Fibroblast of gingiva (primary cell): ENCODE measurements around the gene RPS15.

ENCODE experiments used
- DNase-seq: peaks from one replicate; pipeline ENCODE4 v3.0.0-alpha.2; 2011; ENCODE audit warnings: low read depth

Gene RPS15

GRCh38 chr19:1487576-1488281 lies 49.5 kb downstream of the RPS15 start:
- DNase-seq, result no peak

GRCh38 chr19:1488282-1488601 lies 50.0 kb downstream of the RPS15 start:
- no peak for DNase-seq

DNA sequence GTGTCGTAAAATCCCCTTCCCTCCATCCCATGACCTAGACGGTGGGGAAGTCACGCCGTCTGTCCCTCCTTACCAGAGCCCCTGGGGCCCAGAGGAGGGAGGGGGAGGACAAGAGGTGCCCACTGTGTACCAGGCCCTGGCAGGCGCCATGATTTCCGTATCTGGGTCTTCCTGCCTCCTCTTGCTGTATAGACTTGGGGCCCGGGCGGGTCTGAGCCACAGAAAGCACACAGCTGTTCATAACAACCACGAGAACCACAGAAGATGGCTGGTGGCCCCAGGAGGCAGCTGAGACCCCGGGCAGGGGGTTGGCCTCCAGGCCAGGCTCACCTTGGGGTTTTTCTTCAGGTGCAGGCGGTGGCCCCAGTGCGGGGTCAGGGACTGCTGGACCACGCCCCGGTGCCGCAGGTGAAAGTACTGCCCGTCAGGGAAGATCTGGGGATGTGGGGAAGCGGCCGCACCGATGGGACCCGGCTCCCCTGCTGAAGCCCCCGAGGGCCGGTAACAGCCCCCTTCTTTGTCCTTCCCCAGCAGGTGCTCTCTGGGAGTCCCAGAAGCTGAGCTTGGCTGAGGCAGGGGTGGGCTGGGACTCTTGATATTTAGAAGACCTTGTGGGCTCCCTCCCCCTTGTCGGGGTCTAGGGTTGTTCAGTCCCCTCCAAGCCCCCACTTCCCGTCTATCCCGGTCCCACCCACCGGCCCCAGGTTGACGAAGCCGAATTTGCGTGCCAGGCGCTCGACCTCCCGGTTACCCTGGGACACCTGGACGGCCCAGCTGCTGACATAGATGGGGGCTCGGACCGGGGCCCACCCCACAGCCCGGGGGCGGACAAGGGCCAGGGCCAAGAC lies 51.5 kb downstream of the RPS15 start:
- no peak for DNase-seq
